NCI-H2029 treated with DMSO at 0.1 percent for 48 hours (cell line): ENCODE results near the gene NUP54.

Source experiments
- DNase-seq: peaks from one replicate; lab custom pipeline; 2025; lab: John Stamatoyannopoulos, UW

NUP54 gene, protein sequence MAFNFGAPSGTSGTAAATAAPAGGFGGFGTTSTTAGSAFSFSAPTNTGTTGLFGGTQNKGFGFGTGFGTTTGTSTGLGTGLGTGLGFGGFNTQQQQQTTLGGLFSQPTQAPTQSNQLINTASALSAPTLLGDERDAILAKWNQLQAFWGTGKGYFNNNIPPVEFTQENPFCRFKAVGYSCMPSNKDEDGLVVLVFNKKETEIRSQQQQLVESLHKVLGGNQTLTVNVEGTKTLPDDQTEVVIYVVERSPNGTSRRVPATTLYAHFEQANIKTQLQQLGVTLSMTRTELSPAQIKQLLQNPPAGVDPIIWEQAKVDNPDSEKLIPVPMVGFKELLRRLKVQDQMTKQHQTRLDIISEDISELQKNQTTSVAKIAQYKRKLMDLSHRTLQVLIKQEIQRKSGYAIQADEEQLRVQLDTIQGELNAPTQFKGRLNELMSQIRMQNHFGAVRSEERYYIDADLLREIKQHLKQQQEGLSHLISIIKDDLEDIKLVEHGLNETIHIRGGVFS

DNA sequence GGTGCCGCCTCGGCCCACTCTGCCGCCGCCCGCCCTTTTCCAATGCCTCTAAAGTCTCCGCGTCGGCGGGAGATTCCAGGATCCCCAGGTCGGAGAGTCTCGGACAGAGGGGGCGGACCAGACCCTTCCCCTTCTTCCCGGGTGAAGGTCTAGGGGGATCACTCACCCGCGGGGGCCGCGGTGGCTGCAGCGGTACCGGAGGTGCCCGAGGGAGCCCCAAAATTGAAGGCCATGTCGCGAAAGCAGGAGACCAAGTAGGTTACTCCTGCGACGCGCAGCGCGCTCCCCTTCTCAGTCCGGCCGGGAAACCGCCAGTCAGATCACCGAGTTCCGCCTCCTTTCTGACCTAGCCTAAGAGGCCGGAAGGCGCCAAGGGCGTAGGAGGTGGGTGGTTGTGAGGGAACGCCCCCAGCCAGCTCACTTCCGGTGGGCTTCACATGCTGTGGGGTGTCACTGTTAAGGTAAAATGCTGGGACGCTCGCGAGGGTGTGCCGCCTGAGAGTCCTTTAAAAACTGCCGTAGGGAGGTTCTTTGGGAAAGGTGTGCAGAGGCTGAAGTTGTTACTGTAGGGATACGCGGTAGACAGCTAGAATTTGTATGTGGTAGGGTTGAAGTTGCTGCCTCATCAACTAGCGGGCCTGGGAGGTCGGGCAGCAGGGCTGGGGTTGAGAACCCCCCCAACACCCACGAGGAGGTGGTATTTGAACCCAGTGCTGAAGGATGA lies at the start of gene NUP54:
NUP54 (minus strand) TSS at position 256 of the 724 bp plus-strand sequence; CDS start at position 233, 23 bp downstream.
- DNase-seq, result peak; percentile 60

DNA sequence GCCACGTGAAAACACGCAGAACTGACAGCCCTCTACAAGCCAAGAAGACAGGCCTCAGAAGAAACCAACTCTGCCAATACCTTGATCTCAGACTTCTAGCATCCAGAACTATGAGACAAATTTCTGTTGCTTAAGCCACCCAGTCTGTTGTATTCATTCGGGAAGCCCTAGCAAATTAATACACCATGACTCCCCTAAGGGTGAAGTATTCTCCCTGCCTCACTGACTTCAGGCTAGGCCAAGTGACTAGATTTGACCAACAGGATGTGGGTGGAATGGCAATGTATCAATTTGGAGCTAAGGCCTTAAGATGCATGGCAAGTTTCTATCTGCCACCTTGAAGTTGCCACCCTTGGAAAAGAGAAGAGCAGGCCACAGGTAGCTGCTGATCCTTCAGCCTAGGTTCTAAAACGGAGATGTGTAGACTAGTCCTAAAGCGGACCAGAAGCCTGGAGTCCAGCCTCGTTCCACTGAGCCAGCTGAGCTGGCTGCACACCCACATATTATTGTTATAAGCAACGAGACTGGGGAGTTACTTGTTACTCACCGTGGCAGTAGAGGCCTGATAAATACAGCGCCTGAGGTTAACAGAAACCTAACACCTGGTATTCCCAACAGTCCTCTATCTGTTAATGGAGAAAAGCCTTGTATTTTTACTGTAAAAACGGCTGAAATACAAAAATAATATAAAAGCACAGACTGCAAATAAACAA lies 49.0 kb upstream of the NUP54 start:
- no peak for DNase-seq

DNA sequence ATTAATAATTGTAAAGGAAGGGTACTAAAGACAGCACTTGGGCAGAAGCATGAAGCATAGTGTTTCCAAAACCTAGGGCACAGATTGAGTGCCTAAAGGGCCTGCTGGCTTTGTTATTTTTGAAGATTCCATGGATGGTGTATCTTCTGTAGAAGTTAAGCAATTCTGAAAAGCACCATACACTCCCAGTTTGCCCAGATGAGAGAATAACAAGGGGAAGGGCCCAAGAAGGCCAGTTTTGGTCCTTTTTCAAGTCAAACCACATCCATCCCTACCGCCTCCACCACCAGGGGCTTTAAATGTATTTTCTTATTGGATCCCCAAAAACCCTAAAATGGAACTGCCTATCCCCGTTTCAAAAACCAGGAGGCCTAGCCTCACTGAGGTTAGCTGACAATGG lies 48.2 kb upstream of the NUP54 start:
- DNase-seq, result no peak

GRCh38 chr4:76195326-76195725 lies 47.1 kb upstream of the NUP54 start:
- DNase-seq, result no peak

GRCh38 chr4:76194325-76194724 lies 46.1 kb upstream of the NUP54 start:
- no peak for DNase-seq

DNA sequence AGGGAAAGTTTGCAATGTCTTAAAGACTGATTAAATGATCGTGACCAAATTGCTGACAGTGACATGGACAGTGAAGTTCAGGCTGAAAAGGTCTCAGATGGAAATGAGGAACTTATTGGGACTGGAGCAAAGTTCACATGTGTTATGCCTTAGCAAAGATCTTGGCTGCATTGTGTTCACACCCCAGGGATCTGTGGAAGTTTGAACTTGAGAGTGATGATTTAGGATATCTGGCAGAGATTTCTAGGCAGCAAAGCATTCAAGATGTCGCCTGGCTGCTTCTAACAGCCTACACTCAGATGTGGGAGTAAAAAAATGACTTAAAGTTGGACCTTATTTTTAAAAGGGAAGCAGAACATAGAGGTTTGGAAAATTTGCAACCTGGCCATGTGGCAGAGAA lies 44.0 kb upstream of the NUP54 start:
- no peak for DNase-seq

DNA sequence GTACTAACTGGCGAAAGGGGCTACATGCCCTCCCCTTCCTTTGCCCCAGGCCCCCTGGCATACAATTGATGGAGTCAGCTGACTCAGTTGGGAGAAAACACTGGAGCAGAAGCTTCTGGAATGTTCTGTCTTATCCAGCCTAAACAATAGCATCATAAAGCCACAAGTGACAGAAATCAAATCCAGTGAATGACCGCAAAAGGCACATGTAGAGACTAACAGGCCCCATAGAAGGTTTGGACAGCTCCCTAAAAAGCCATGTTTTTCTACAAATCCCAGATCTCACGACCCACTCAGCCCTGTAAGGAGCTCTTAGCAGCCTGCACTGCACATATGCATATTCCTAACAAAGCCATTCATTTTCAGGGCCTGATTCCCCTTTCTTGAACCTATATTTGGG lies 40.4 kb upstream of the NUP54 start:
- no peak for DNase-seq

DNA sequence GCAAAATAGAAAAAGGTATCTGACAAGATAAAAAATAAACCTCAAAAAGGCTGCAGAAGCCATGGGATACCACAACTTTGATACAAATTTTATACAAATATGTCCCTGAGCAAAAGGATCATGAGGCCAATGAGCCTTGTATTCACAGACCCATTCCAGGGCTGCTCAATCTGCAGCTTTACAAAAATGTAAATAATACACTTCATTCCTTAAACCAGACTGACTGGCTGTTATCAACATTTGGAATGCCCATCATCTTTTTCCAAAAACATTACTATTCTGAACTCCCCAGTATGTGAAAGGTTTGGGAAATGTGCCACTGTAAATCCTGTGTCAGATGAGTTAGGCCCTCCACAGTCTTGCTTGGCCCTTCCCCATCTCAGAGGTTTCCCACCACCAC lies 40.0 kb upstream of the NUP54 start:
- DNase-seq, result no peak

- no peak for DNase-seq
Measured at GRCh38 chr4:76187152-76187551, 39.0 kb upstream of the NUP54 start.

- DNase-seq, result no peak
Measured at GRCh38 chr4:76182463-76182862, 34.3 kb upstream of the NUP54 start.

GRCh38 chr4:76179398-76180318 lies 31.5 kb upstream of the NUP54 start:
- DNase-seq, result peak; percentile 66

DNA sequence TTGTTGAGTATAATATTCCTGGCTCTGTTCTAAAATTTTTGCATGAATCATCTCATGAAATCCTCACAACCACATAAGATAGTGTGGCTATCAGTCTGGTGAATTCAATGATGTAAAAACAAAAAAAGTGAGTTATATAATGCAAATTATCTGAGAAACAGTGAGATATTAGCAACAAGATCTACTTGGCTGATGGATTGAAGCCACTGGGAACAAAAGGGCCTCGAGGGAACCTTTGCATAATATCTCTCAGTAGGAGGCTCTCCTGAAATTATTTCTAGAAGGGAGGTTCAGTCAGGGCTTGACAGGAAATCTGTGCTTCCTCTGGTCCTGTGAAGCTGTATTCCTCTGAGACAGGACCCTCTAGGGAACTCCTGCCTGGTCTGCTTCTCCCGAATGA lies 30.1 kb upstream of the NUP54 start:
- DNase-seq, result no peak

DNA sequence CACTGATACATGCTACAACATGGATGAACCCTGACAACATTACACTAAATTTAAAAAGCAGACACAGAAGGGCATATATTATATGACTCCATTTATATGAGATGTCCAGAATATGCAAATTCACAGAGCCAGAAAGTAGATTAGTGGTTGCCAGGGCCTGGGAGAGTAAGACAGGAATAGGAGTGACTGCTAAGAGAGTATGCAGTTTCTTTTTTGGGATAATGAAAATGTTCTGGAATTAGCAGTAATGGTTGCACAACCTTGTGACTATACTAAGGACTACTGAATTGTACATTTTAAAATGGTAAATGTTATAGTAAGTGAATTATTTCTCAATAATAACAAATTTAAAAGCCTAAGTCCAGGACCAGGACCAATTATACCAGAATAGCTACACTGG lies 29.5 kb upstream of the NUP54 start:
- DNase-seq, result no peak

DNA sequence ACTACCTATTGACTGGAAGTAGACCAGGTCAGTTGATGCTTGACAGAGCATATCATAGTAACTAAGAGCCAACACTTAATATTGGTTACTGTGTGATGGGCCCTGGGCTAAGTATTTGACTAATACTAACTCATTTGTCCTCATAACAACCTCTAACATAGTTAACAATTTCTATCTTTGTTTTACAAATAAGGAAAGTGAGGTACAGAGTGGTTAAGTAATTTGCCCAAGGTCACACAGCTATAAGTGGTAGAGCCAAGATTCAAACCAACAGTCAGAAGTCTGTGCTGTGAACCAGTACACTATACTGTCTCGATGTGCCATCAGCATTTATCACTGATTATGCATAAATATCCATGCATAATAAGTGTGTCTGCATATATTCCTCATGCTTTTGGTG lies 27.1 kb upstream of the NUP54 start:
- no peak for DNase-seq

DNA sequence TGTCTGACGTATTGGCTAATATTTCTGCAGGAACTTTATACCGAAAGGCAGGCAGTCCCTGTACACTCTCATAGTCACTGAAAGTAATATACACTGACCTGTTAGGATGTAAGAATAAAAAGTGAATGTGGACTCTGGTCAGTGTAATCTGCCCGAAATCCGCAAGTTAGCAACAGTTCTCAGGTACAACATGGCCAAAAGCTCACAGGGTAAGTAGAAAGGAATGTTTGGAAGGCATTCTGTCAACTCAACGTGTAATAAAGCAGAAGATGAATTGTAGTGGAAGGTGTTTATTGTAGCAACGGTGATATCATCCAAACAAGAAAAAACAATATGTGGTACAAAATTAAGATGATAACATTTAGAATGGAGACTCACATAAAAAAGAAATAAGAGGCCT lies 26.0 kb upstream of the NUP54 start:
- no peak for DNase-seq

DNA sequence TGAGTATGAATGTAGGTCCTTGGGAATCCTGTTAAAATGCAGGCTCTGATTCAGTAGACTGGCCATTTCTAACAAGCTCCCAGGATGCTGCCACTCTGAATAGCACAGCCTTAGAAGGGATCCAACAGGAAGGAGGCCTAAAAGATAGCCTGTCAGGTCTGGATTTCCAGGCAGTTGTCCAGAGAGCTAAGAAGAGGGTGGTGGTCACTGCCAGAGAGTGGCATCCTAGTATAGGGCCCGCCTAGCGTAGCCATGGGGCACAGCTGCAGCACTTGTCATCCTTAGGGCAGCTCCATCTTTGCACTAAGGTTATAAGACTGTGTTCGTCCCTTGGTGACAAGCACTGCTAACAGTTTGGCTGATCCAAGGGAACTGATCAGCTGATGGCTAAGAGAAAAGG lies 20.5 kb upstream of the NUP54 start:
- DNase-seq, result no peak

GRCh38 chr4:76166480-76166879 lies 18.3 kb upstream of the NUP54 start:
- DNase-seq, result no peak

- no peak for DNase-seq
Measured at GRCh38 chr4:76160355-76160754, 12.2 kb upstream of the NUP54 start.

GRCh38 chr4:76156635-76157034 lies 8.4 kb upstream of the NUP54 start:
- peak; percentile 4 for DNase-seq

DNA sequence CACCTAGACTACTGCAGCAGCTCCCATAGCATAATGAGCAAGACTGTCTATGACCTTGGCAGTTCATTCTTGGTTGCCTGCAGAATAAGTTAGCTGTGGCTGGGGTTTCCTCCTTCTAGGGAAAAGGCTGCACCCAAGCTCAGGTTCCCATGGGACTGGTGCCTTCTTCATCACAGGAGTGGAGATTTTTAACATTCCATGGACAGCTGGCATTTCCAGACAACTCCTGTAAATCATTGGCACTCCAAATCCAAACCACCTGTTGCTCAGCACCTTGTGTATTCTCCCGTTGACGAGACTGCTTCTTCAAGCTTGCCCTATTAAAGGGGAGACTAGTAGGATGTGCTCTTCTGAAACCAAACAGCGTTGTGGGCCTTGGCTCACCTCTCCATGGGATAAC lies 7.8 kb upstream of the NUP54 start:
- DNase-seq, result no peak

GRCh38 chr4:76153356-76153755 lies 5.2 kb upstream of the NUP54 start:
- DNase-seq, result no peak
